GM18499 (cell line): Measurements from ENCODE around the gene DPP6.
A peak's percentile ranks its signal among the peaks of the same experiment; 100 is the strongest.
"Not testable (repeated sequence)": the region's sequence is repeated elsewhere in the genome, so short reads cannot be mapped to it uniquely, and the experiment has no call there.

Experiments used
- ATAC-seq: cut with Tn5 transposase; IDR thresholded peaks from one replicate; pipeline ENCODE4 v1.9.1; 2021; ENCODE audit warnings: moderate number of reproducible peaks; ENCODE audit not compliant: insufficient read depth, unreplicated experiment

Gene DPP6

DNA sequence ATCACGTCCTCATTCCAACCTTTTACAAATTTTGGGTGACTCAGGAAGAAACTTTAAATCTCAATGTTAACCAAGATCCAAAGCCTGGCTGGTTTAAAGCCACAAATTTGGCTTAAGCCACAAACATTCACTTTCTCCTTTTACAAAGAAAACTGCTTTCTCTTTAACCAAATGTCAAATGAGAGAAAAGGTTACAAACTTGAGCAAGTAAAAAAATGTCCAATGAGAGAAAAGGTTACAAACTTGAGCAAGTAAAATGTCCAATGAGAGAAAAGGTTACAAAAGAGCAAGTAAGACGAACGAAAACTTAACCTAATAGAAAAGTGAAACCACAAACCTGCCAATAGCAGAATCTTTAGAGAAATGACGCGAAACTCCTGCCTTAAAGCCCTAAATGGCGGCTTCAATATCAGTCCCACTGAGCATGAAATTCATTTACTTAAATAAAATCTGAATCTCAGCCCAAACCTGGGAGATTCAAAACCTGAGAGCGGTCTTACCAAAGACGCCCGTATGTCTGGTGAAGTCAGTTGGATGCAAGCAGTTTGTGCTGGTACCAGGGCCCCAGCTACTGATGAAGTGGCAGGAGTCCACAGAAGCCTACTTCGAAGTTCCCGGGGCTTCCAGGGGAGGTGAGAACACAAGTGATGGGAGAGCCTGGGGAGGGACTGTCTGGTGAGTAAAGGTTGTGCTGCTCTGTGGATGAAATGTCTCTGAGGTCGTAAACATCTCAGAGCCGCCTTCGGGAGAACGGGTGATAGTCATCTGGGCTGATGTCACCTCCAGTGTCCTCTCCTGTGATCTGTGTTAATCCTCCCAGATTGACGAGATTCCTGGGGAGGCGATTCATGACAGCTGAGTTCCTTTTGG, 876.2 kb downstream of the DPP6 start:
- peak; percentile 72 for ATAC-seq

DNA sequence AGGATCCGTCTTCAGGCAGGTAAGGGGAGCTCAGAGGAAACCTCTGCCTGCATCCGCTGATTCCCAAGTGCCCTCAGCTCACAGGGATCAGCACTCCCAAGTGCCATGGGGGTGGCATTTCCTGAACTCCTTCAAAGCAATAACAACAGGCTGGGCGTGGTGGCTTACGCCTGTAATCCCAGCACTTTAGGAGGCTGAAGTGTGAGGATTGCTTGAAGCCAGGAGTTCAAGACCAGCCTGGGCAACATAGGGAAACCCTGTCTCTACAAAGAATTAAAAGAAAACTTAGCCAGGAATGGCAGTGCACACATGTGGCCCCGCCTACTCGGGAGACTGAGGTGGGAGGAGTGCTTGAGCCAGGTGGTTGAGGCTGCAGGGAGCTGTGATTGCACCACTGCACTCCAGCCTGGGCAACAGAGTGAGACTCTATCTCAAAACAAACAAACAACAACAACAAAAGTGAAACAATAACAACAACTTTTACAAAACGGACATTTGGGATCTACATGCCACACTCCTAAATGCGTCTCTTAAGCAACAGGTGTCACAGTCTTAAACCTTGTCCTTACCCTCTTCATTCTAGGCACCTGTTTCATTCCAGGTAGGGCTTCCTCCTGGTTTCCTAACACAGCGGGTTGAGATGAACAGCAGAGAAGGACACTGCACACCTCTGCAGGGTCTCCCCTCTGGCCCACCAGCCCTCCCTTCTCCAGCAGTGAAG, 877.0 kb downstream of the DPP6 start:
- no peak for ATAC-seq

DNA sequence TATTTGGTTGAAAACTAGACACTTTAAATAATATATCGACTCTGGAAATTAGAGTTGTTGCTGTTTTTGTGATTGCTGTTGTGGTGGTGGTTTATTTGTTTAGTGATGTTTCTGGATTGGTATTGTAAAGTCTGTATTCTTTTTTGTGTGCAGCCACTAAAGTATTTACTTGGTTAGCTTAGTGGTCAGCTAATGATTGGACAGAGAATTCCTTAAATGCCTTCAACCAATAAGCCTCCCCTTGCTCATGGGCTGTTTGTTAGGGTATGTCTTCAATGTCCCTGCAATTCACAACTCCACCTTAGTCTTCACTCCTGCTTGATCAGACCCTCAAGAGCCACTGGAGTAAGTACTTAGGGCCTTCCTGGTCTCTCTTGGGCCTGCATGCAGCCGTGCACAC, 879.7 kb downstream of the DPP6 start:
- ATAC-seq = no peak

DNA sequence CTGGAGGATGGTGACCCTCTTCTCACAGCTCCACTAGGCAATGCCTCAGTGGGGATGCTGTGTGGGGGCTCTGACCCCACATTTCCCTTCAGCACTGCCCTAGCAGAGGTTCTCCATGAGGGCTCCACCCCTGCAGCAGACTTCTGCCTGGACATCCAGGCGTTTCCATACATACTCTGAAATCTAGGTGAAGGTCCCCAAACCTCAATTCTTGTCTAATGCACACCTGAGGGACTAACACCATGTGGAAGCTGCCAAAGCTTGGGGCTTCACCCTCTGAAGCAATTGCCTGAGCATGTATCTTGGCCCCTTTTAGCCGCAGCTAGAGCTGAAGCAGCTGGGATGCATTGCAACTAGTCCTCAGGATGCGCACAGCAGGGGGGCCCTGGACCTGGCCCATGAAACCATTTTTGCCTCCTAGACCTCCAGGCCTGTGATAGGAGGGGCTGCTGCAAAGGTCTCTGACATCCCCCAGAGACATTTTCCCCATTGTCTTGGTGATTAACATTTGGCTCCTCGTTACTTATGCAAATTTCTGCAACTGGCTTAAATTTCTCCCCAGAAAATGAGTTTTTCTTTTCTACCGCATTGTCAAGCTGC, 882.3 kb downstream of the DPP6 start:
- ATAC-seq = not testable (repeated sequence)

- no peak for ATAC-seq
Measured at GRCh38 chr7:154937837-154938236, 885.6 kb downstream of the DPP6 start.

- no peak for ATAC-seq
Measured at GRCh38 chr7:154942691-154943090, 890.5 kb downstream of the DPP6 start.
